Endometrium (tissue), 2 donors: ENCODE results near the gene UBE3B.

Experiments used
- FAIRE-seq: peaks from 2 replicates; lab custom pipeline; 2012; peaks lifted over from hg19 to GRCh38; lab: Jason Lieb, UNC
- donor health status: control.
- donor health status: control.

The UBE3B gene

DNA sequence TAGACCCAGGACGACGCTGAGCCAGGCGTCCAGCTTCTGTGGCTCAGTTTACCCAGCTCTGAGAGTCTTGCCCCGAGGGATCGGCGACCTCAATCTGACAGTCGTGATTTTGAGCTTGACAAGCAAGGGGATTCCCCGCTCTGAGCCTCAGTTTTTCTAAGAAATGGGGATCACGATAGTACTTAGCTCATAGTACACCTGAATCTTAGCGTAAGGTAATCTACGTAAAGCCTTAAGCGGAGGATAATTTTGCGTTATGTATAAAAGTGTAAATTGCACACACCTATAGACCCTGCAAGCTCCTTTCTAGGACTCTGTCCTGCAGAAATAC lies 96.4 kb downstream of the UBE3B start:
- FAIRE-seq: no peak

DNA sequence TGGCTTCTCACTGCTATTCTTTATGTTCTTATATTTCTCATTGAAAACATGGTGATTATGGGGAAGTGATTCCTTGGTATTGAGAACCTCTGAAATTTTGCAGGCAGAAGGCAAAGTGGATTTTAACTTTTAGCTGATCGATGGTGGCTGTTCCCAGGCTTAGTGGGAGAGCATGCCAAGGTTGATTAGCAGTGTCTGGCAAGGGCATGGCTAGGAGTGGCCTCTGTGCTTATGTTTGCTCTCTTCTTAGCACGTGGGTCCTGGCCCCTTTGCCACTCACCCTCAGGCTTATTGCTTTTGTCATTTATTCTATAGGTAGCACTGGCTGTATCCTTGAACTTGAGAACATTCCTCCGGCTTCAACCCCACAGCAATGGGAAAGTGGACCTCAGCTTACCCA lies 98.2 kb downstream of the UBE3B start:
- FAIRE-seq: no peak

DNA sequence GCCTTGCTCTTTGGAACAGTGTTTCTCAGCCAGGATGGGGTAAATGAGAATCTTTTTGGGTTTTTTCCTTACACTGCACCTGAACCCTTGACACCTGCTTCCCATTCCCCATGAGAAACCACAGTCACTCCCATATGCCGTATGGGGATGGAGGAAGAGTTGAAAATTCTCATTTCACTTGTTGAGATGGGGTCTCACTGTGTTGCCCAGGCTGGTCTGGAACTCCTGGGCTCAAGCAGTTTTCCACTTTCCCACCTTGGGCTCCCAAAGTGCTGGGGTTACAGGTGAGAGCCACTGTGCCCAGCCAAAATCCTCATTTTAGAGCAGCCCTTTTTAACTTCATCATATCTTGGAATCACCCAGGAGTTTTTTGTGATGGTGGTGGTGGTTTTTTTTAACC lies 99.9 kb downstream of the UBE3B start:
- FAIRE-seq: no peak

DNA sequence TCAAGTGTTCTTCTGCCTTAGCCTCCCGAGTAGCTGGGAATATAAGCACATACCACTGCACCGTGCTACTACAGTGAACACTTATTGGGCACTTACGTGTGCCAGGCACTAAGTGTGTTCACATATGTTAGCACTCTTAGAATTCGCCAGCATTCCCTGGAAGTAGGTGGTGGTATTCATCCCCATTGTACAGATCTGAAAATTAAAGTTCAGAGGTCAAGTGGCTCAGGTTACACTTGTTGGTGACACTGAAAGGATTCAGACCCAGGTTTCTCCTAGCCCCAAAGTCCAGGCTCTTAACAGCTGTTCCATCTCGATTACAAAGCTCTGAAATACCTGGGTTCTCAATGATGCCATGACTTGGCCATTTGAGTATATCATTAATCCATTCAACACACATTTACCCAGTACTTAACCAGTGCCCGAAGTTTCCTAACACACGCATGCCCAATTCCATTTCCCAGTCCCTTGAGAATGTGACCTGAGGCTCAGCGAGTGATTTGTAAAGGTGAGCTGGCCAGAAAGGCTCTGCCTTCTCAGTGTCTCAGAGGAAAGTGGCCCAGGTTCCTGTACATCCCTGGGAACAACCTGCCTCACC lies 101.0 kb downstream of the UBE3B start:
- no peak for FAIRE-seq

DNA sequence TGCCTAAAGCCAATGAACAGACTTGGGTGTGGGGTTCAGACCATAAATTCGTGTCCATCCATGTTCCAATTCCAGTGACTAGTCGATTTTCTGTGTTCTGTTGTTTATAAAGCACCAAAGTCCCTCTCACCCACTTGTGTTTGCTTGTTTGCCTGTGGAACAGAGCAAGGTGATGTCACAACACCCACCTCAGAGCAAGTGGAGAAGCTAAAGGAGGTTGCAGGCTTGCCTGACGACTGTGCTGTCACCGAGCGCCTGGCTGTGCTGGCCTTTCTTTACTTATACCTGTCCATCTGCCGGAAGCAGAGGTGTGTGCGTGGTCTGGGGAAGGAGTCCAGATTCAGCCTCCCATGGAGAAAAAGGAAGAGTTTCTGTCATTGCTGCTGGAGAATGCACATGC lies 102.2 kb downstream of the UBE3B start:
- no peak for FAIRE-seq

DNA sequence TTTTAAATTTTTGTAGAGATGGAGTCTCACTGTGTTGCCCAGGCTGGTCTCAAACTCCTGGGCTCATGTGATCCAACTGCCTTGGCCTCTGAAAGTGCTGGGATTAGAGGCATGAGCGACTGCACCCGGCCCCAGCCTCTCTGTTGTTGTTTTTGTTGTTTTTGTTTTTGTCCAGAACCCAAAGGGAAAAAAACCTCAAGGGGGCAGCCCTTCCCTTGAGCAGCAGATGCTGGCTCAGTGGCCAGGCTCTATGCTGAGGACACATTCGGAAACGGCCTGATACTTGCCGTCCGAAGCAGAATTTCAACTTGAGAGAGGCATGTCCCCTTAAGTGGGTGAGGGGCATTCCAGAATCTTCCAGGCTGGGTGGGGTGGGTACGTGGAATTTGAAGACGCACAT lies 102.8 kb downstream of the UBE3B start:
- FAIRE-seq: no peak

DNA sequence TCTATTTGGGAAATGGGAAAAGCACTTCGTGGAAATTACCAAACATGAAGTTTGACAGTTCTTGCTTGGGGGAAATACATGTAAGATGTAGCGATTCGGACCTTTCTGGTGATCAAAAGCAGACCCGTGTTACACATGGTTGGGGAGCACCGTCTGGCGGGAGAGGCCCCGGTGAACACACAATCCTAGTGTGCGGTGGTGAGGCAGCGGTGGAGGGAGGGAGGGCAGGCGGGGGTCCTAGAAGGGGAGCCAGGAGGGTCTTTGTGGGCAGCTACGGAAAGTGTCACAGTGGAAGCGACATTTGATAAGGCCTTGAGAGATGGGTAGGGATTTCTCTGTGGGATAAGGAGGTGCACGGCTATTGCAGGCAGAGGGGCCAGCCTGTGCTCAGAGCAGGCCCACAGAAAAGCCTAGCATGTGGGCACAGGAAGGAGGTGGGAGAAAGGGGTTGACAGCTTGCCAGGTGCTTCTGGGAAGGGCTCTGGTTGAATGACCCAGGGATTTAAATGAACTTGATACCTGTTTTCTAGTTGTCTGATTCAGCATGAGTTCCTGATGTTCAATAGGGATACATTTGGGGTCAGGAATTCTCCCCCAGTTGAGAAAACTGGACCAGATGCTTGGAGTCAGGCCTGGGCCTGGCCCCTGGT lies 103.4 kb downstream of the UBE3B start:
- FAIRE-seq: no peak

DNA sequence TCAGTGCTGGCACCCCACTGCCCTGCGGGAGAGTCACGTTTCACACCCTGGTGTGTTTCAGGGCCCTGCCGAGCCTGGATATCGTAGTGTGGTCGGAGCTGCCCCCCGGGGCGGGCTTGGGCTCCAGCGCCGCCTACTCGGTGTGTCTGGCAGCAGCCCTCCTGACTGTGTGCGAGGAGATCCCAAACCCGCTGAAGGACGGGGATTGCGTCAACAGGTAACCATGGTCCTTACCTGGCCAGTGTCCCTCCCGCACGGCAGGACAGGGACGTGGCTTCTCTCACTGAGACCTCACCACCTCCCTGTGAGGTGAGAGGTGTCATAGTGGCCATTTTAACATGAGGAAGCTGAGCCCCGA lies 103.9 kb downstream of the UBE3B start:
- no peak for FAIRE-seq

DNA sequence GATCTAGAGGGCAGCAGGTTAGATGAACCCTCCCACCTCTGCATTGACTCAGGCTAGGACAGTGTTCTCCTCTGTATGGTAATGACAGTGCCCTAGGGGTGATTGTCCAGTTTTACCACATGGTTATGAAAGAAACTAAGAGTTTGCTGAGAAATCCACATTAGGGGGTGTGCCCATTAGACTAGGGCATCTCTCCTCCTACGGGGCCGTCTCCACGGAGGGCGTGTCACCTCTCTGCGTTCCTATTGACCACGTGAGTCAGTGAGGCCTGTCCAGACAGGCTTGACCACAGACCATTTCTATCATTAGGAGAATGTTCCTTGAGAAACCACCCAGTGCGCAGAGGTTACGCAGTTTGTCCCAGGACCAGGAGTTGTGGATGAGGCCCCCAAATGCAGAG lies 104.4 kb downstream of the UBE3B start:
- no peak for FAIRE-seq

DNA sequence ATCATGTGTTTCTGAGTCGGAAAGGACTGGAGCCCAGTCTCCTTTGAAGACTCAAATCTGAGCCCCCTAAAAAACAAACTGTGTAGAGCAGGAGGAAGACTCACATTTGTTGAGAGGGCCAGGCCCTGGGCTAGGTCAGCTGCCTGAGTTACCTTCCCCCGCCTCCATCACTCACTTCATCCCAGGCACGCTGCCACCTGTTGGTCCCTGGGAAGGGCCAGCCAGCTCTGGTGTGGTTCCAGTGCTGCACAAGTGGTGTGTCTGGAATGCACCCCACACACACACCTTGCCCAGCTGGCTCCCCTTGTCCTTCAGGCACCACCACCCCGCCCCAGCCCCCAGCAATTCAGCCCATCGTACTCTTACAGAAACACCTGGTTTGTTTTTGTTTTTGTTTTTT lies 105.2 kb downstream of the UBE3B start:
- no peak for FAIRE-seq

DNA sequence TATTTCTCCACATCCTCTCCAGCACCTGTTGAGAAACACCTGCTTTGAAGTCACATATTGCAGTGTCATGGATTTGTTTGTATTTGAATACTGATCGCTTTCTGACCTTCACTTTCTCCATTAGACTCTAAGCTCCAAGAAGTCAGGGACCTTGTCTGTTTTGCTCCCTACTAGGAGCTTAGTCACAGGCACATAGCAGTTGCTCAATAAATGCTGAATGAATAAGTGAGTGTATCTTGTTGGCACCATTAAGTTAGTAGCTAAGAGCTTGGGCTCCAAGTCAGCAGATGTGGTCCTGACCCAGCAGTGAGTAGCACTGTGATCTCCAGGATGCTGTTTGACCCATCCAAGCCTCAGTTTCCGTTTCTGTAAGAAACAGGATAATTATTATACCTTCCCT lies 106.3 kb downstream of the UBE3B start:
- FAIRE-seq: no peak
